ENCODE measurements around the gene TEX36. TPM values are rescaled to one million over a fixed set of nuclear protein-coding genes. Genes with fewer than 3 reads are reported as not detected.
"Not testable (repeated sequence)": the region's sequence is repeated elsewhere in the genome, so short reads cannot be mapped to it uniquely, and the experiment has no call there.

The TEX36 gene
- polyA plus RNA-seq, 6 donors from 2014 or later, result not detected

- Mint-ChIP-seq H3K9me3 (peaks cover 0 to 4% (median 0%) of the 10 kb centered on the region in 7 donors), H3K27ac (no peak overlapping the region), H3K36me3 (no peaks in the 10 kb centered on the region), H3K27me3 (peaks cover 16 to 25% (median 24%) of the 10 kb centered on the region in 3 donors), H3K4me1 (no peaks in the 10 kb centered on the region), H3K4me3 (no peak overlapping the region)
- DNase-seq (no peak), ATAC-seq (ENCODE audit: low read depth in 2 of 2) (no peak)
Observed at GRCh38 chr10:125687507-125688185, 4.7 kb upstream of the TEX36 start.

- no peaks in the 10 kb centered on the region for H3K36me3 Mint-ChIP-seq
- peaks cover 0 to 8% (median 3%) of the 10 kb centered on the region in 7 donors for H3K9me3 Mint-ChIP-seq
- no peaks in the 10 kb centered on the region for H3K4me1 Mint-ChIP-seq
- no peak overlapping the region for H3K27ac Mint-ChIP-seq
- ATAC-seq (ENCODE audit: low read depth in 2 of 2) (no peak), DNase-seq (no peak)
- no peak overlapping the region for H3K4me3 Mint-ChIP-seq
- H3K27me3 Mint-ChIP-seq, result peaks cover 32 to 41% (median 32%) of the 10 kb centered on the region in 3 donors
Observed at GRCh38 chr10:125684581-125684980, 1.6 kb upstream of the TEX36 start.

- ATAC-seq (ENCODE audit: low read depth in 2 of 2) (no peak), DNase-seq (no peak)
- peaks cover 0 to 8% (median 5%) of the 10 kb centered on the region in 7 donors for H3K9me3 Mint-ChIP-seq
- H3K4me1 Mint-ChIP-seq, result no peaks in the 10 kb centered on the region
- no peak overlapping the region for H3K4me3 Mint-ChIP-seq
- H3K27ac Mint-ChIP-seq, result no peak overlapping the region
- peaks cover 31 to 38% (median 33%) of the 10 kb centered on the region in 3 donors for H3K27me3 Mint-ChIP-seq
- no peaks in the 10 kb centered on the region for H3K36me3 Mint-ChIP-seq
Observed at GRCh38 chr10:125683821-125684220, 858 bp upstream of the TEX36 start.

GRCh38 chr10:125679436-125679835 is 3.5 kb downstream of the TEX36 start:
- no peaks in the 10 kb centered on the region for H3K4me1 Mint-ChIP-seq
- peaks cover 15 to 41% (median 28%) of the 10 kb centered on the region in 7 donors for H3K9me3 Mint-ChIP-seq
- no peak for ATAC-seq (ENCODE audit: low read depth in 2 of 2)
- peaks cover 29 to 41% (median 38%) of the 10 kb centered on the region in 3 donors for H3K27me3 Mint-ChIP-seq
- H3K36me3 Mint-ChIP-seq, result peaks cover 0 to 18% of the 10 kb centered on the region in 2 donors
- H3K27ac Mint-ChIP-seq, result no peak overlapping the region
- DNase-seq, result no peak
- H3K4me3 Mint-ChIP-seq, result no peak overlapping the region

GRCh38 chr10:125672884-125673283 is 10.1 kb downstream of the TEX36 start:
- no peak overlapping the region for H3K4me3 Mint-ChIP-seq
- DNase-seq (no peak), ATAC-seq (ENCODE audit: low read depth in 2 of 2) (no peak)
- peaks cover 25 to 74% (median 54%) of the 10 kb centered on the region in 7 donors for H3K9me3 Mint-ChIP-seq
- no peaks in the 10 kb centered on the region for H3K4me1 Mint-ChIP-seq
- H3K27ac Mint-ChIP-seq, result no peak overlapping the region
- peaks cover 22 to 40% (median 31%) of the 10 kb centered on the region in 3 donors for H3K27me3 Mint-ChIP-seq
- peaks cover 7 to 39% of the 10 kb centered on the region in 2 donors for H3K36me3 Mint-ChIP-seq

GRCh38 chr10:125662584-125662983 is 20.4 kb downstream of the TEX36 start:
- peaks cover 8 to 25% (median 17%) of the 10 kb centered on the region in 7 donors for H3K9me3 Mint-ChIP-seq
- H3K4me1 Mint-ChIP-seq, result no peaks in the 10 kb centered on the region
- no peaks in the 10 kb centered on the region for H3K36me3 Mint-ChIP-seq
- H3K27ac Mint-ChIP-seq, result no peak overlapping the region
- DNase-seq (no peak), ATAC-seq (ENCODE audit: low read depth in 2 of 2) (no peak)
- peaks cover under 1 to 23% (median under 1%) of the 10 kb centered on the region in 3 donors for H3K27me3 Mint-ChIP-seq
- no peak overlapping the region for H3K4me3 Mint-ChIP-seq

GRCh38 chr10:125661941-125662515 is 20.9 kb downstream of the TEX36 start:
- H3K9me3 Mint-ChIP-seq, result peaks cover 8 to 29% (median 17%) of the 10 kb centered on the region in 7 donors
- H3K27ac Mint-ChIP-seq, result no peak overlapping the region
- ATAC-seq (ENCODE audit: low read depth in 2 of 2) (no peak), DNase-seq (no peak)
- H3K36me3 Mint-ChIP-seq, result no peaks in the 10 kb centered on the region
- H3K4me1 Mint-ChIP-seq, result no peaks in the 10 kb centered on the region
- H3K27me3 Mint-ChIP-seq, result peaks cover 6 to 29% (median 6%) of the 10 kb centered on the region in 3 donors
- peak overlapping the region in 1 of 8 donors; percentile 54 for H3K4me3 Mint-ChIP-seq

- Mint-ChIP-seq H3K4me3 (no peak overlapping the region), H3K9me3 (peaks cover 7 to 28% (median 17%) of the 10 kb centered on the region in 7 donors), H3K36me3 (no peaks in the 10 kb centered on the region), H3K27ac (no peak overlapping the region), H3K27me3 (peaks cover 7 to 34% (median 8%) of the 10 kb centered on the region in 3 donors), H3K4me1 (no peaks in the 10 kb centered on the region)
- ATAC-seq (ENCODE audit: low read depth in 2 of 2) (no peak), DNase-seq (no peak)
Observed at GRCh38 chr10:125661431-125661940, 21.5 kb downstream of the TEX36 start.

GRCh38 chr10:125659071-125659470 is 23.9 kb downstream of the TEX36 start:
- peaks cover 0 to 6% (median 4%) of the 10 kb centered on the region in 7 donors for H3K9me3 Mint-ChIP-seq
- H3K4me1 Mint-ChIP-seq, result no peaks in the 10 kb centered on the region
- ATAC-seq (ENCODE audit: low read depth in 2 of 2) (no peak), DNase-seq (no peak)
- no peak overlapping the region for H3K4me3 Mint-ChIP-seq
- H3K36me3 Mint-ChIP-seq, result no peaks in the 10 kb centered on the region
- H3K27me3 Mint-ChIP-seq, result peaks cover 7 to 27% (median 8%) of the 10 kb centered on the region in 3 donors
- H3K27ac Mint-ChIP-seq, result no peak overlapping the region

- no peaks in the 10 kb centered on the region for H3K4me1 Mint-ChIP-seq
- H3K36me3 Mint-ChIP-seq, result no peaks in the 10 kb centered on the region
- no peak overlapping the region for H3K4me3 Mint-ChIP-seq
- peaks cover 0 to 8% (median 2%) of the 10 kb centered on the region in 7 donors for H3K9me3 Mint-ChIP-seq
- H3K27me3 Mint-ChIP-seq, result peaks cover 7 to 26% (median 8%) of the 10 kb centered on the region in 3 donors
- DNase-seq, result no peak
- no peak overlapping the region for H3K27ac Mint-ChIP-seq
- no peak for ATAC-seq (ENCODE audit: low read depth in 2 of 2)
Observed at GRCh38 chr10:125656523-125656922, 26.4 kb downstream of the TEX36 start.

- not testable (repeated sequence) for H3K27ac Mint-ChIP-seq, H3K4me3 Mint-ChIP-seq
- peaks cover 0 to 15% (median 5%) of the 10 kb centered on the region in 7 donors for H3K9me3 Mint-ChIP-seq
Observed at GRCh38 chr10:125653113-125653512, 29.9 kb downstream of the TEX36 start.

GRCh38 chr10:125646311-125646710 is 36.7 kb downstream of the TEX36 start:
- H3K4me3 Mint-ChIP-seq, result no peak overlapping the region
- ATAC-seq (ENCODE audit: low read depth in 2 of 2) (no peak), DNase-seq (no peak)
- no peaks in the 10 kb centered on the region for H3K36me3 Mint-ChIP-seq
- peaks cover 0 to 40% (median 5%) of the 10 kb centered on the region in 3 donors for H3K27me3 Mint-ChIP-seq
- H3K9me3 Mint-ChIP-seq, result peaks cover 0 to 35% (median 12%) of the 10 kb centered on the region in 7 donors
- H3K27ac Mint-ChIP-seq, result no peak overlapping the region
- no peaks in the 10 kb centered on the region for H3K4me1 Mint-ChIP-seq

More at GRCh38 chr10:125653113-125653512, 29.9 kb downstream of the TEX36 start:
- H3K27me3 Mint-ChIP-seq, result peaks cover 12 to 25% (median 18%) of the 10 kb centered on the region in 3 donors
- DNase-seq; ATAC-seq (ENCODE audit: low read depth in 2 of 2); H3K36me3 Mint-ChIP-seq; H3K4me1 Mint-ChIP-seq: not testable (repeated sequence)

GRCh38 chr10:125641398-125641797 is 41.6 kb downstream of the TEX36 start:
- Mint-ChIP-seq H3K27me3 (peaks cover 4 to 53% (median 38%) of the 10 kb centered on the region in 3 donors), H3K9me3 (peaks cover 0 to 15% (median 6%) of the 10 kb centered on the region in 7 donors), H3K36me3 (no peaks in the 10 kb centered on the region), H3K27ac (no peak overlapping the region), H3K4me3 (no peak overlapping the region), H3K4me1 (no peaks in the 10 kb centered on the region)
- ATAC-seq (ENCODE audit: low read depth in 2 of 2) (no peak), DNase-seq (no peak)

GRCh38 chr10:125640653-125641052 is 42.3 kb downstream of the TEX36 start:
- peaks cover 4 to 54% (median 40%) of the 10 kb centered on the region in 3 donors for H3K27me3 Mint-ChIP-seq
- H3K4me1 Mint-ChIP-seq, result no peaks in the 10 kb centered on the region
- no peak overlapping the region for H3K27ac Mint-ChIP-seq
- H3K36me3 Mint-ChIP-seq, result no peaks in the 10 kb centered on the region
- ATAC-seq (ENCODE audit: low read depth in 2 of 2) (no peak), DNase-seq (no peak)
- H3K9me3 Mint-ChIP-seq, result peaks cover 0 to 11% (median 6%) of the 10 kb centered on the region in 7 donors
- no peak overlapping the region for H3K4me3 Mint-ChIP-seq
